CD1c-positive myeloid dendritic cell (primary cell): ENCODE results near the gene SGSM1.
"Not testable (repeated sequence)": the region's sequence is repeated elsewhere in the genome, so short reads cannot be mapped to it uniquely, and the experiment has no call there.

Source experiments
- DNase-seq: peaks from one replicate; pipeline ENCODE4 v3.0.0-alpha.2; 2016; ENCODE audit errors: extremely low spot score

Gene SGSM1

DNA sequence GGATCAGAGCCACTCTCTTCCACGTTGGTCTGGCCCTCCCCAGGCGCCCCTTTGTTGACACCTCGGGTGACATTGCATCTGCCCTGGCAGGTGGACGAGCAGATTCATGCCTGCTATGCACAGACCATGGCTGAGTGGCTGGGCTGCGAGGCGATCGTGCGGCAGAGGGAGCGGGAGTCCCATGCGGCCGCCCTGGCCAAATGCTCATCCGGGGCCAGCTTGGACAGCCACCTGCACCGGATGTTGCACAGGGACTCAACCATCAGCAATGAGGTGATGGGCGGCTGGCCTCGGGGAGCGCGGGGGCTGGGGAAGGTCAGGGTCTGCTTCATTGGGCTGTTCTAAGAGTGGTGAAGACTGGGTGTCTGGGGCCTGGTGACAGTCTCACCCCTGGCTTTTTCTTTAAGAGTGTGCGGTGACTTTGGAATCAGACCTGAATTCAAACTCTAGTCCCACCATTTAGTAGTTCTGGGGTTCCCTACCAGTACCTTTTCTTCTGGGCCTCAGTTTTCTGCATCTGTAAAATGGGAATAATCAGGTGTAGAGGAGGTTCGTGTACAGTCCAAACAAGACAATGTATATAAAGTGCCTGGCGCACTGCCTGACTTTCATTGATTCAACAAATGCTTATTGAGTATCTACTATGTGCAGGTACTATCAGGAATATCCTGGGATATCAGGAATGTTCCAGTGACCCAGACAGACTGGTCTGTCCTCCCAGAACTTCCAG is 87.5 kb downstream of the SGSM1 start:
- DNase-seq, result no peak

DNA sequence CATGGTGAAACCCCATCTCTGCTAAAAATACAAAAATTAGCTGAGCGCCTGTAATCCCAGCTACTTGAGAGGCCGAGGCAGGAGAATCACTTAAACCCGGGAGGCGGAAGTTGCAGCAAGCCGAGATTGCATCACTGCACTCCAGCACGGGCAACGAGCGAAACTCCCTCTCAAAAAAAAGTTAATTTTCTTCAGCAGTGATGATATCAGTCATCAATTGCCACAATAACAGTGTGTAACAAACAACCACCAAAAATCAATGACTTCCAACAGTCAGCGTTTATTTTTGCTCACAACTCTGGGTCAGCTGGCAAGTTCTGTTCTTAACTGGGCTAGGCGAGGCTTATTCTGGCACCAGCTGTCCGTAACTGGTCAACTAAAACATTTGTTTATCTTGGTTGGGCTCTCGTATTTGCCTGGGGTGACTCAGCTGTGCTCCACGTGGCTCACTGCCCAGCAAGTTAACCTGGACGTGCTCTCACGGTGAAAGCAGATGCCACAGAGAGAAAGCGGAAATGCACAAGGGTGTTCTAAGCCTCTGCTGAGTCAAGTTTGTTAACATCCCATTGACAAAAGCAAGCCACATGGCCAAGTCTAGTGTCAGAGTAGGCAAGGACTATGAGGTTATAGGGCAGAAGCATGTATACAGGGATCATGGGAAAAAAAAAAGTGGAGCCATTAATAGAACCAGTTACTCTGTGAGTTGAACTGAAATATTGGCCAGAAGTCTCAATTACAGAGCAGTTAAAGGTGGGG is 88.4 kb downstream of the SGSM1 start:
- peak; percentile 2 for DNase-seq

DNA sequence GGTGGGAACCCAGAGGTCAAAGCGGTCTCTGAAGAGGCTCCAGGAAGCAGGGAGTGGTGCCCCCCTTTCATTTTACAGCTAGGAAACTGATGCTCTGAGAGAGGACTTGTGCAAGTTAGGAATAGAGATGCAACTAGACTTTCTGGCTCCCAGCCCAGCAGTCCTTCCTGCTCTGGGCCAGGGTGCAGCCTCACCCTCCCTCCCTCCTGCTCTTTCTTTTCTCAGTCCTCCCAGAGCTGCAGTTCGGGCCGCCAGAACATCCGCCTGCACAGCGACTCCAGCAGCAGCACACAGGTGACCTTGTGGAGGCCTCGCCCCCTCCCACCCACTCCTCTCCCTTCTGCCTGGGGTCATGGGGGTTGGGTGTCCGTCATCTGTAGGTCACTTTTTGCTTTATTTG is 89.0 kb downstream of the SGSM1 start:
- no peak for DNase-seq

DNA sequence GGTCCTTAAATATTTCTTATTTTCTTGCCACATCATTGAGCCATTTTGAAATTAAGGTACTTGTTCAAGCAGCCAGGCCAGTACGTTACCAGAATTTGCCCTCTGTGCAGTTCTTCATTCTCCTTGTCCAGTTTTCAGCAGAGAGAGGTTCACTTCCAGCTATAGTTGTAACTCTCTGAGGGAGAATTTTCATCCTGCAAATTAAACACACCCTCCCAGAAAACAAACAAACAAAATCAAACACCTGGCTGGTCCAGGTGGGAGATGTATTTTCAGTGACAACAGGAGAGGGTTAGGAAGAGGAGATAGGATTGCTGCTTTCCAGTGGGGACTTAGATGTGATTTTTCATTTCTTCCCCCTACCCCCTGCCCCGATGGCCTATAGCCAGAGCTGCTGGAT is 95.4 kb downstream of the SGSM1 start:
- DNase-seq, result no peak

DNA sequence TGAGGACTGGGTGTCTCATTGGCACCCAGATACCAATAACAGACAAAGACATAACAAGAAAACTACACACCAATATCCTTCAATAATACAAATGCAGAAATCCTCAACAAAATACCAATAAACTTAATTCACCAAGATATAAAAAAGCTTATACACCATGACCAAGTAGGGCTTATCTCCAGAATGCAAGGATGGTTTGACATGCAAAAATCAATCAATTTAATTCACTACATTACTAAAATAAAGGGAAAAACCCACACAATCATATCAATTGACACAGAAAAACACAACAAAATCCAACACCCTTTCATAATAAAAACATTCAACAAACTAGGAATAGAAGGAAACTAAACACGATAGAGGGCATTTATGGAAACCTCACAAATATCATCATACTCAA is 99.9 kb downstream of the SGSM1 start:
- no peak for DNase-seq

DNA sequence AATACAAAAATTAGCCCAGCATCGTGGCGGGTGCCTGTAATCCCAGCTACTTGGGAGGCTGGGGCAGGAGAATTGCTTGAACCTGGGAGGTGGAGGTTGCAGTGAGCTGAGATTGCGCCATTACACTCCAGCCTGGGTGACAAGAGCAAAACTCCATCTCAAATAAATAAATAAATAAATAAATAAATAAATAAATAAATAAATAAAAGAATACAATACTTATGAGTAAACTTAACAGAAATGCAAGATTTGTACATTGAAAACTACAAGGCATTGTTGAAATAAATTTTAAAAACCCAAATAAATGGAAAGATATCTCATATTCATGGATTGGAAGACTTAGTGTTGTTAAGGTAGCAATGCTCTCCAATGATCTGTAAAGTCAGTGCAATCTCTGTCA is 101.1 kb downstream of the SGSM1 start:
- not testable (repeated sequence) for DNase-seq

DNA sequence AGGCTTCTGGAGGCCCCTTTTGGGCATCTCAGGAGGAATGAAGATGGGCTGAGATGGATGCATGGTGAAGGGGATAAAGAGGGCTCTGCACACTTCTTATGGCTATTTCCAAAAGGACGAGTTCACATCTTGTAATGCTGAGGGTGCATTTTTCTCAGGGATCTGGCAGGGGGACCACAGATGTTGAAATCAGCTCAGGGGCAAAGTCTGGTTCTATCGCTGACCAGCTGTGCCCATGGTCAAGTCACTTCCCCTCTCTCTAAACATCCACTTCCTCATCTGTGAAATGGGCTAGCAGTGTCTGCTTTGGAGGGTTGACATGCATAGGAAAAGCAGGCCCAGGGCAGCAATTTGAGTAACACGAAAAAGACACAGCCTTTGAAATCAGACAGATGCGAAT is 114.0 kb downstream of the SGSM1 start:
- DNase-seq, result no peak

DNA sequence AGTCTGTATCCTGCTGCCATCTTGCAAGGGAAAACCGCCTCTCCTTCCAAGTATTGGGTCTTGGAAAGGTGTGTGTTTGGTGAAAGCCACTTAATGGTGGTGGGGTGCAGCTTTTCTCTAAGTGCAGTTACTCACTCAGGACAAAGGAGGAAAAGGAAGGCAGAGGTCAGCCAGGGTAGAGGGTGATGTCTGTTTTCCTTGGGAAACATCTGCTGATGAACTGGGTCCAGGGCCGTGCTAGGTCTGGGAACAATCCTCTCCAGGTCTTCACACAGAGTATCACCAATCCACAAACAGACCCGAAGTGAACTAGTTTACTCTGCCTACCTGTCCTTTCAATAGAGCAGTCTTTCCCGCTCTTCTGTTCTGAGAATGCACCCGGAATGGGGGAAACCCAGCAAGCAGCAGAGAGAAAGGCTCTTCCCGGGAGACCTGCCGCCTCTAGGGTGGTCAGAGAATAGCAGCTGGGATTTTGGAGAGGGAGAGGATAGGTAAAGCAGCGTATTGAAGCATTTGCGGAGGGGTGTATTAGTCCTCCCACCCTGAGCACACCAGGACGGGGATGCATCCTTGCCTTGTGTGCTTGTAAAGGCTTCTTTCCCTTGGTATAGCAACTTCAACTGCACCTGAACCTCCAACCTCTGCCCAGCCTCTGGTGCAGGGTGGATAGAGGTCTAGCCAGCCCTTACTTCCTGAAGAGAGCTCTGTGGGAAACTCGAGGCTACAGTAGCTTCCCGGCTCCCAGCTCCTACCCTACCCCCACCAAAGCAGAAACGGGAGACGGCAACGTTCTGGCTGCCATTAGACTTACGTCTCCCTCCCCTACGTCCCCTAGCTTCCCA is 119.8 kb downstream of the SGSM1 start:
- no peak for DNase-seq

DNA sequence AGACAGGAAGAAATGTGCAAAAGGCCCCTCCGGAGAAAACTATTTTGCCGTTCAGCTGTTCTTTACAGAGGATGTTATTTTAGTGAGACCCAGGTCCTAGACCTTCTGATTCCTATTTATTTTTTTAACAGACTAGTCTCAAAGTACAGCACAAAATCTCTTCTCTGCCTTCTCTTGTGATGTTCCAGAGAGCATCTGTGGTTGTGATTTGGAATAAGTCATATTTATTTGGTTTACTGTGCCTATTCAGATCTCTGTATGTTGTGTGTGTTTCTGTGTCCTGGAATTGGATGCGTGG is 120.4 kb downstream of the SGSM1 start:
- no peak for DNase-seq

DNA sequence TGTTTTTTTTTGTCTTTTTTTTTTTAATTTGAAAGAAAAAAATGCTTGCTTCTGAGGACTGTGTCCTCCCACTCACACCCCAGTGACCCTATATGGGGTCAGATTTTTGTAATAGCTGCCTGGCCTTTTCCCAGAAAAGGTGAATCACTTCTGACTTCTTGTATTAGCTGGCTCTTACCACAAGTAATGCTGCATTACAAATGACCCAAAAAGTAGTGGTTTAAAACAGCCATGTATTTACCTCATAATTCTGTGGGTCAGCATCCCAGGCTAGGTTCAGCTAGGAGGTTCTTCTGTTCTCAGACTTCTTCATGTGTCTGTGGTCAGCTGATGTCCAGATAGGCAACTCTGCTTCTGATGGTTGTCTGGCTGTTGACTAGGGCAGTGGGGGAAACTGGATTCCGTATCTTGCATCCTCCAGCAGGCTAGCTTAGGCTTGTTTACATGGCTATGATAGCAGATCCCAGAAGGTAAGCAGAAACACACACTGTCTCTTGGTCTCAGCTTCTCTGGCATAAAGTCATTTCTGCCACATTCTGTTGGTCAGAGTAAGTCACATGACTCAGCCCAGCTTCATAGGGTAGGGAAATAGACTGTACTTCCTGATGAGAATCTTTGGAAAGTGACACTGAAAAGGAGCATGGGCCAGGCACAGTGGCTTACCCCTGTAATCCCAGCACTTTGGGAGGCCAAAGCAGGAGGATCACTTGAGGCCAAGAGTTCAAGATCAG is 121.0 kb downstream of the SGSM1 start:
- DNase-seq, result peak; percentile 16

DNA sequence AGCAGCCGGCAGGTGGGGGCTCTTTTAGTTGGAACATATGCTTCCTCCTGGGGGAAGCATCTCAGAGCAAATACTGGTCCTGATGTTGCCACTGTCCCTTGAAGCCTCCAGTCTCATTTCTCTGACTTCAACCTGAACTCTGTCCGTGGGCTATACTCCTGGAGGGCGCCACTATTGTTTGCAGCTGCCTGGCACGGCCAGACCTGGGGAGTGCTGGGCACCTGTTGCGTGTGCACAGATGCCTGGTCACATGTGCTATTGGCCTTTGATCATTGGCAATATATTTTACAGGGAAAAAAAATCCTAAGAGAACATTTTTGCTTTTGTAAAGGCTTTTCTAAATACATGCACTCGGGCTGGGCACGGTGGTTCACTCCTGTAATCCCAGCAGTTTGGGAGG is 122.3 kb downstream of the SGSM1 start:
- no peak for DNase-seq

DNA sequence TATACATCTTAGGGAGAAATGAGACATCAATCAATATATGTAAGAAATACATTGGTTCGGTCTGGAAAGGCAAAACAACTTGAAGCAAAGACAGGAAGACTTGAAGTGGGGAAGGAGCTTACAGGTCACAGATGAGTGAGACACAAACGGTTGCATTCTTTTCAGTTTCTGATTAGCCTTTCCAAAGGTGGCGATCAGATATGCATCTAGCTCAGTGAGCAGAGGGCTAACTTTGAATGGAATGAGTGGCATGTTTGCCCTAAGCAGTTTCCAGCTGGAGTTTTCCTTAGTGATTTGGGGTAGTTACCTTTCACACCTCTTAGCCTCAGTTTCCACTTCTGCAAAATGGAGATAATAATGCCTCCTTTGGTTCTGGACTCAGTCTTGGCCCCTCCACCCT is 124.7 kb downstream of the SGSM1 start:
- no peak for DNase-seq

DNA sequence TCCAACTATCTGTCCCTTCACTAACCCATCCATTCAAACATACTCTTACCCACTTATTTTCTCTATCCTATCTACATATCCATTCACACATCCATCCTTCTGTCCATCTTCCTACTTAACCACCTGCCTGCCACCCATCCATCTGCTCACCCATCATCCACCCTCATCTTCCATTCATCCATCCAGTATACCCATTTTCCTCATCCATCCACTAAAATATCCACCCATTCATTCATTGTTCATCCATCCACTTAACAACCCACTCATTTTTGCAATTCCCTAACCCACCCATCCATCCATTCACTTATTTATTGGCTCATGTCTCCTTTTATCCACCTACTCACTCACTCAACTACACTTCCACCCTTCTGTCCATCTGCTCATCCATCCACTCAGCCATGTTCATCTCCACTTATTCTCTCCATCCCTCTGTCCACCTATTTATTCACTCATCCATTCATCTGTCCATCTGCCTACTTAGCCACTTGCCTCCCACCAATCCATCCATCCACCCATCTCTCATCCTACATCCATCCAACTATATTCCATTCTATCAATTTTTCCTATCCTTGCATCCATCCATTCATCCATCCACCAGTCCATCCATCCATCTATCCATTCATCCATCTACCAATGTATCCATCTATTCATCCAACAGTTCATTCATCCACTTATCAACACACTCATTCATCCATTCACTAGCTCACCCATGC is 129.9 kb downstream of the SGSM1 start:
- DNase-seq, result no peak

DNA sequence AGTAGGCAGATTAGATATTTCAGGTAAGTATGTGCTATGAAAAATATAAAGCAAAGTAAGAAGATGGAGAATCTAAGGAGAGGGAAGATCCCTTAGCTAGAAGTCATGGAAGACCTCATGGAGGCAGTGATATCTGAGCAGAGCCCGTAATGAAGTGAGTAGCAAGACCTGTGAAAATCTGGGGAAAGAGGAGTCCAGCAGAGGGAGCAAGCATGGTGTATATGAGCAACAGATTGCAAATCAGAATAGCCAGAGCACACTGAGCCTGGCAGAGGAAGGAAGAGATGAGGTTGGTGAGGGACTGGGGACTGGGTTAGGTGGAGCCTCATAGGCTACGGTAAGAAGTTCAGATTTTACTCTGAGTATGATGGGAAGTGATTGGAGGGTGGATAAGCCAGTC is 131.1 kb downstream of the SGSM1 start:
- DNase-seq, result no peak

DNA sequence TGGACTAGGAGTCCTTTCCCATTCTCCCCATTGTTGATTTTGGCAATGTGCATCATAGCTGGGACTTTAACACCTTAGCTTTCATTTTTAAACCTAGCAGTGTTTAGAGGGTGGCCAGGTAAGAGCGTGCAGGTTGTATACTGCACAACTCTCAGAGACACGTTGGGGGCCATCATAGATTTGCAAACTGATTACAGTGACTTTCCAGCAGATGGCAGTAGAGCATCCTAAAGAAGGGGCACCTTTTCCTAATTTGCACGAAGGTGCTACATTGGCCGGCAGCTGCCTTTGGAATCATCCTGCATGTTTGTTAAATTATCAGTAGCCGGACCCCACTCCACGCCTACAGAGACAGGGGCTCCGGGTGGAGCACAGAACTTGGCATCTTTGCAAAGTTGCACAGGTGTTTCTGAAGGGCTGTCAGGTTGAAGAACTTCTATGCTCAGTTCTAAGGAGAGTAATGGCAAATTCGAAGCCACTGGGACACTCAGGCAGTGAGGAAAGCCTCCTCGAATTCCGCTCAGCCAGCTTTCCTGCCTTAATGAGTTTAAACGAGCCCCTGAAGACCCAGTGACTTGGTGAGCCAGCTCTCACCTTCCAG is 132.8 kb downstream of the SGSM1 start:
- peak; percentile 38 for DNase-seq

DNA sequence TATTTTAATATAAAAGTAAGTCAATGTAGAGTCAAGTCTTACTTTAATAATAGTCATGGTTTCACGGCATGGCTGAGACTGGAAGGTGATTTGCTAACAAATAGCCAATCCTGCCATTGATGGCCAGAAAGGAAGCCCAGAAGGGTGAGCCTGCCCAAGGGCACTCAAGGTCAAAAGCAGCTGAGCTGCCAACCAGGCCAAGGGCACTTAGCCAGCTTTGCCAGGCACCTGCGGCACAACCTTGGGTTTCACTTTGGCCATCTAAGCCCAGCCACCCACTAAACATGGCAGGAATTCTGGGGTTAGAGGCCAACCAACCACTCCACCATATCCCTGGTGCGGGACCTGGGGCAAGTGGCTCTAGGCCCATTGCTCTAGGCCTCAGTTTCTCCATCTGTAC is 136.3 kb downstream of the SGSM1 start:
- DNase-seq, result no peak

DNA sequence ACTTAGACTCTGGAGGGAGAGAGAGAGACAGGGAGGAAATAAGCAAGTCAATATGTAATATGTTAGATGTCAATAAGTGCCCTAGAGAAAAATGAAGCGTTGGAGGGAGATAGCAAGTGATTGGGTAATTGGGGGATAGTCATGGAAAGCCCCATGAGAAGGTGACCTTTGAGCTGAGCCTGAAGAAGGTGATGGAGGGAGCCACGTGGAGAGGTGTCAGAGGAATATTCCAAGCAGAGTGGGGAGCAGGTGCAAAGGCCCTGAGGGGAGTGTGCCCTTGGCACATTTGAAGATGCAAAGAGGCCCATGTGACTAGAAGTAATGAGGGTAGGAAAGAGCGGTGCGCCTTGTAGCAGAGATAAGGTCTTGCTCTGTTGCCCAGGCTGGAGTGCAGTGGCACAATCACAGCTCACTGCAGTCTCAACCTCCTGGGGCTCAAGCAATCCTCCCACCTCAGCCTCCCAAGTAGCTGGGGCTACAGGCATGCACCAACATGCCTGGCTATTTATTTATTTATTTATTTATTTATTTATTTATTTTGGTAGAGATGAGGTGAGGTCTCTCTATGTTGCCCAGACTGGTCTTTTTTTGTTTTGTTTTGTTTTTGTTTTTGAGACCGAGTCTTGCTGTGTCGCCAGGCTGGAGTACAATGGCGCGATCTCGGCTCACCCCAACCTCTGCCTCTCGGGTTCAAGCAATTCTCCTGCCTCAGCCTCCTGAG is 138.4 kb downstream of the SGSM1 start:
- DNase-seq, result no peak

DNA sequence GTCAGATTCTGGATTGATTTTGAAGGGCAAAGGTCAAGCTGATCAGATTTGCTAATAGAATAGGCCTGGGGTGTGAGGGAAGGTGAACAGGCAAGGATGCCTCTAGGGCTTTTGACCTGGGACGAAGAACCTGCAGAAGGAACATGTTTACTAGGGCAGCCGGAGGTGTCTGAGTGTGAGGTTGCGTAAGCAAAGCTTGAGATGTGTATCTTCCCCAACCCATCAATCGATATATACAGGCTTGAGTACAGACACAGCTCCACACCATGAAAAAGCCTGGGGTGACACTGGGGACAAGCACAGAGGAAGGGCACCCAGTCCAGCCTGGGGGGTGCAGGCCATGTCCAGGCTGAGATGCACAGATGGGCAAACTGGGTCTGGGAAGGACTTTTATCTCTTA is 139.4 kb downstream of the SGSM1 start:
- DNase-seq, result no peak

DNA sequence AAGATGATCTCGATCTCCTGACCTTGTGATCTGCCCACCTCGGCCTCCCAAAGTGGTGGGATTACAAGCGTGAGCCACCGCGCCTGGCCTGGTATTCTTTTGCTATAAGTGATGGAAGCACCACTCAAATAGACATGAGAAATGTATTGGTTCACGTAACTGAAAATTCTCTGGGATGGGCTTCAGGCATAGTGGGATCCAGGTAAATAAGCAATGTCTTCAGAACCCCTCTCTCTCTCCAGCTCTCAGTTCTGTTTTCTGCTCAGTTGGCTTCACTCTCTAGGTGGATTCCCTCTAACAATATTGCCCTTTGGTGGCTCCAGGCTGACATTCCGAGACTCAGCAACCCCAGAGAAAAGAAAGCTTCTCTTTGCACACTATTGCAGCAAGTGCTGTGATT is 141.4 kb downstream of the SGSM1 start:
- no peak for DNase-seq

DNA sequence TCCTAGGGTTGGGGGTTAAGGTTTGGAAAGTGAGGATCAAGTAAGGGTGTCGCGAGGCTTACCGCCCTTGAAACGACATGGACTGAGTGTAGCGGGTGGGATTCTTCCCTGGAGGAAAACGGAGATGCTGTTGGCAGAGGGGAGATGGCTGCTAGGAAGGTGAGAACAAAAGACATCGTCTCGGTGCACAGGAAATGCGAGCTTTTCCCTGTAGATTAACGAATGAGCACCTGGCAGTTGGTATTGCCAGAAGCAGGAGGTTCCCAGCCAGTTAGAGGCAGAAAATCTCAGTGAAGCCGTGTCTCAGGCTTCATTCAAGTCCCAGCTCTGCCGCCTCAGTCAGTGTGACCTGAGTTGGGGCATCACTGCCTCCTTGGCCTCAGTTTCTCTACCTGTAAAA is 141.9 kb downstream of the SGSM1 start:
- DNase-seq, result no peak
